Hepatic stellate cell (primary cell): ENCODE data around the gene FAAP100.
"Not testable (repeated sequence)": the region's sequence is repeated elsewhere in the genome, so short reads cannot be mapped to it uniquely, and the experiment has no call there.

Source experiments
- DNase-seq: peaks from one replicate; pipeline ENCODE4 v3.0.0; 2011; ENCODE audit warnings: low spot score

Gene FAAP100

GRCh38 chr17:81537856-81538555 is 14.1 kb downstream of the FAAP100 start:
- no peak for DNase-seq

DNA sequence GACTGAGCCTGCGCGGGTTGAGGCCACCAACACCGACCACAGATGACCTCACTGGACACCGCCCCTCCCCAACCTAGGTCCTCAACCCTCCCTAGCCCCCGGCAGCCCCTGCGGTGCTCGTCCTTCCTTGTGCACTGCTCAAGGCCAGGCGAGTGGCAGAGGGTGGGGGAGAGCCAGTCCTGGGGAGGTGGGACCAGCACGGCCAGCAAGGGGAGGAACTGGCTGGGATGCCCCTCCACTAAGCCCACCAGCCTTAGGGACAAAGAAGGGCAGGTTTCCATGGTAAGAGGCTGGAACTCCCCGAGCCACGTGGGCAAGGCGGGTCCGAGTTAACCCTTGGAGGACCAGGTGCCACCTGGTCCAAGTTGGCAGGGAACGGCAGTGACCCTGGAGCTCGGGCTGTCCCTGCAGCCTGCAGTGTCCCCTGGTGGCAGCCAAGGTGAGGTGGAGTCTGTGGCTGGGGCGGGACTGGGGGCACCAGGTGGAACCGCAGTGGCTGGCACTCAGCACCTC is 14.8 kb downstream of the FAAP100 start:
- DNase-seq = no peak

- DNase-seq = no peak
Measured at GRCh38 chr17:81536299-81537290, 15.6 kb downstream of the FAAP100 start.

GRCh38 chr17:81535480-81536298 is 16.5 kb downstream of the FAAP100 start:
- no peak for DNase-seq

GRCh38 chr17:81535007-81535328 is 17.2 kb downstream of the FAAP100 start:
- no peak for DNase-seq

DNA sequence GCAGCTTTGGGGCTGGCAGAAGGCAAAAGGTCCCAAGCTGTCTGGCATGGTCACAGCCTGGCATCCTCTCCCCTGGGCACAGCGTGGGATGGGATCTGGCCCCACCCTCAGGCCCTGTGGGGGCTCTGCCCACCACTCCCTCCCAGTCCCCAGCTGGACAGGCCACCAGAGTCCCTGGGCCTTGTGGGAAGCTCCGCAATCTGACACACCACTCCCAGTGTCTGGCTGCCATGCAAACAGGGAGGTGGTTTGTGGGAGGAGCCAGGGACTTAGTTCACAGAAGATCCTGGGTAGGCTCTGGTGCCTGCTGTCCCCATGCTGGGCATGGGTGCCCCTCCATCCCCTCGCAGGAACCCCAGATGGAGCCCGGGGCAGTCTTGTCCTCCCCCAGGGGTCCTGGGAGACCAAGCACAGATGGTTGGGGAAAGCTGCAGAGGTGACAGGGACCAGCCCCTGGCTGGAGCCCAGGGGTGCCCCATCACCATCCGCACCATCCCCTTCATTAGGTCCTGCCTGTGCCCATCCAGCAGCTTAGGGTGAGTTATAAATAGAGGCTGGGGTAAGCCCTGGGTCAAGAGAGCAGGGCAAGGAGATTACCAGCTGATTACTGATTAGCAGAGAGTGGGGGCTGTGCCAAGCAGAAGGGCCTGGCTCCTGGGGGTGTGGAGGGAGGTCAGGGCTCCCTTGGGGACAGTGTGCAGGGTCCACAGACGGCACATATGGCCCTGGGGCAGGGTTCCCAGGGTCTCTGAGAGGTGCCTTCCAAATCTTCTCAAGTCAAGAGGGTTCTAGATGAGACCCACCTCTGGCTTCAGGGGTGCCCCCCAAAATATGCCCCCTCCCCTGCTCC is 17.8 kb downstream of the FAAP100 start:
- peak; percentile 63 for DNase-seq

GRCh38 chr17:81533339-81534141 is 18.6 kb downstream of the FAAP100 start:
- no peak for DNase-seq

GRCh38 chr17:81532490-81533287 is 19.5 kb downstream of the FAAP100 start:
- DNase-seq = no peak

GRCh38 chr17:81531998-81532404 is 20.2 kb downstream of the FAAP100 start:
- not testable (repeated sequence) for DNase-seq

DNA sequence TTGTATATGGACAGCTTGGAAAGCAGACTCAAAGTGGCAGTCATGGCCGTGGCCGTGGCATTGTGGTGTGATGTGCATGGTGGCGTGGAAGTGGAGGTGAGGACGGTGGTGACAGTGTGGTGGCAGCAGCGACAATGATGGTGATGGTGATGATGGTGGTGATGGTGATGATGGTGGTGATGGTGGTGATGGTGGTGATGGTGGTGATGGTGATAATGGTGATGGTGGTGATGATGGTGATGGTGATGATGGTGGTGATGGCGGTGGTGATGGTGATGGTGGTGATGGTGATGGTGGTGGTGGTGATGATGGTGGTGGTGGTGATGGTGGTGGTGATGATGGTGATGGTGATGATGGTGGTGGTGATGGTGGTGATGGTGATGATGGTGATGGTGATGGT is 21.1 kb downstream of the FAAP100 start:
- DNase-seq = not testable (repeated sequence)

GRCh38 chr17:81529437-81529803 is 22.7 kb downstream of the FAAP100 start:
- no peak for DNase-seq

- no peak for DNase-seq
Measured at GRCh38 chr17:81528651-81529436, 23.3 kb downstream of the FAAP100 start.

DNA sequence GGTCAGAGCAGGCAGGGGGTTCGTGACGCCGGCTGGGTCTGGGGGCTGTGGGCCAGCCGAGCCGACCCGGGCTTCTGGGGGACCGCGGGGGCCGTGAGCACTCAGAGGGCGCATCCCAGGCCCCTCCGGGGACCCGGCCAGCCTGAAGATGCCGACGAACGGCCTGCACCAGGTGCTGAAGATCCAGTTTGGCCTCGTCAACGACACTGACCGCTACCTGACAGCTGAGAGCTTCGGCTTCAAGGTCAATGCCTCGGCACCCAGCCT is 23.8 kb downstream of the FAAP100 start:
- no peak for DNase-seq

GRCh38 chr17:81527591-81528383 is 24.4 kb downstream of the FAAP100 start, which contains the start of gene FSCN2:
Gene FSCN2 (plus strand): TSS chr17:81528377. CDS start chr17:81528532, 155 bp downstream.
- DNase-seq = peak; percentile 65

DNA sequence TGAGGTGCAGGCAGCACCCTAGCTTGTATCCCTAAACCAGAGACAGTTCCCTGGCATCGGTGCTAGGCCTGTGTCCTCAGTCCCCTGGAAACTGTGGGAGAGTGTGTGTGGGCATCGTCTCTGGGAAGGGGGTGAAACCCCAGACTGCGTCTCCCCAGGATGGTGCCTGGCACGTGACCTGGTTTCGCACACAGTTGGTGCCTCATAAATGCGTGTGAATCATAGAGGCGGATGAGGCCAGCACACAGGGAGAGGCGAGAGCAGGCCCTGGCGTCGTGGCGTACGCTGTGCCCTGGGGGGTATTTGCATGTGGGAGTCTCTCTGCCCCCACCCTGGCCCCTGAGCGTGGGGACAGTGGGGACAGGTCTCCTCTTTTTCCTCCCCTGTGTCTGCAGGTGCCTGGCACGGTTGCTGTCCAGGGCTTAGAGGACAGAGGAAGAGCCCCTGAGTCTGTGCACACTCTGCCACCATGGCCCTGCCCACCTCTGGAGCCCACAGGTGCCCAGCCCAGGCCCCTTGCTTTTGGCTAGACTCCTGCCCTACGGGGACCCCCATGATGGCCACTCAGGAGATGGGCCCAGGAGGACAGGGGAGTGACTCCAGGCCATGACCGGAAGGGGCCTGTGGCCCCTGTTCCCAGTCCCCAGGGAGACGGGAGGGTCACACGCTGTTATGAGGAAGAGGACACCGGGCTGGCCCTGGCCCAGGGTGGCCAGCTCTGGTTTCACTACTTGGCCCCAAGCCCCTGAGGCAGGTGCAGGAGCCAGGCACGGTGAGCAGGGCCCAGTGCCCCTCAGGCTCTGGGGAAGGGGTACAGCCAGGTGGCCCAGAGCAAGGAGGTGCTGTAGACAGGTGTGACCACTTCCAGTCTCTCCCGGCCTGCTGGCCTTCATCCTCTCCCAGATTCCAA is 25.2 kb downstream of the FAAP100 start:
- no peak for DNase-seq

DNA sequence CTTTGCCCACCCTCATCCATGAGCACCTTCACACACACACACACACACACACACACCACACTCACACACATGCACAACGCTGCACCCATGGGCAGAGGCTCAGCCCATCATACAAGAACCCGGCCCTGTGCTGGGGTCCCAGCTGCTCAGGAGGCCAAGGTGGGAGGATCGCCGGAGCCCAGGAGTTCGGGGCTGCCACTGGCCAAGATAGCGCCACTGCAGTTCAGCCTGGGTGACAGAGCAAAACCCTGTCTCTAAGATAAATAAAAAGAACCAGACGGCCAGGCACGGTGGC is 27.3 kb downstream of the FAAP100 start:
- DNase-seq = no peak
